ENCODE measurements around the gene SMIM5. TPM values are rescaled to one million over a fixed set of nuclear protein-coding genes. Genes with fewer than 3 reads are reported as not detected.

SMIM5 gene
- total RNA-seq, 1 donor from 2014 or later = 1.7 TPM

GRCh38 chr17:75665981-75666380, 32.7 kb downstream of the SMIM5 start:
- TF ChIP-seq, protein P1, sequence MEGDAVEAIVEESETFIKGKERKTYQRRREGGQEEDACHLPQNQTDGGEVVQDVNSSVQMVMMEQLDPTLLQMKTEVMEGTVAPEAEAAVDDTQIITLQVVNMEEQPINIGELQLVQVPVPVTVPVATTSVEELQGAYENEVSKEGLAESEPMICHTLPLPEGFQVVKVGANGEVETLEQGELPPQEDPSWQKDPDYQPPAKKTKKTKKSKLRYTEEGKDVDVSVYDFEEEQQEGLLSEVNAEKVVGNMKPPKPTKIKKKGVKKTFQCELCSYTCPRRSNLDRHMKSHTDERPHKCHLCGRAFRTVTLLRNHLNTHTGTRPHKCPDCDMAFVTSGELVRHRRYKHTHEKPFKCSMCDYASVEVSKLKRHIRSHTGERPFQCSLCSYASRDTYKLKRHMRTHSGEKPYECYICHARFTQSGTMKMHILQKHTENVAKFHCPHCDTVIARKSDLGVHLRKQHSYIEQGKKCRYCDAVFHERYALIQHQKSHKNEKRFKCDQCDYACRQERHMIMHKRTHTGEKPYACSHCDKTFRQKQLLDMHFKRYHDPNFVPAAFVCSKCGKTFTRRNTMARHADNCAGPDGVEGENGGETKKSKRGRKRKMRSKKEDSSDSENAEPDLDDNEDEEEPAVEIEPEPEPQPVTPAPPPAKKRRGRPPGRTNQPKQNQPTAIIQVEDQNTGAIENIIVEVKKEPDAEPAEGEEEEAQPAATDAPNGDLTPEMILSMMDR (IDR thresholded peaks at IDR 0.05; ENCODE audit: insufficient read depth, low read length, poor library complexity, severe bottlenecking) = no peak
- H3K36me3 ChIP-seq (ENCODE audit: control insufficient read depth, insufficient read depth, low read length) = no peaks in the 10 kb centered on the region
- H3K4me3 ChIP-seq (ENCODE audit: low read depth, low read length) = peak overlapping the region; percentile 91
- no peak for DNase-seq (ENCODE audit: low read depth)
- H3K27me3 ChIP-seq (ENCODE audit: control insufficient read depth, insufficient read depth, low read length) = no peaks in the 10 kb centered on the region

DNA sequence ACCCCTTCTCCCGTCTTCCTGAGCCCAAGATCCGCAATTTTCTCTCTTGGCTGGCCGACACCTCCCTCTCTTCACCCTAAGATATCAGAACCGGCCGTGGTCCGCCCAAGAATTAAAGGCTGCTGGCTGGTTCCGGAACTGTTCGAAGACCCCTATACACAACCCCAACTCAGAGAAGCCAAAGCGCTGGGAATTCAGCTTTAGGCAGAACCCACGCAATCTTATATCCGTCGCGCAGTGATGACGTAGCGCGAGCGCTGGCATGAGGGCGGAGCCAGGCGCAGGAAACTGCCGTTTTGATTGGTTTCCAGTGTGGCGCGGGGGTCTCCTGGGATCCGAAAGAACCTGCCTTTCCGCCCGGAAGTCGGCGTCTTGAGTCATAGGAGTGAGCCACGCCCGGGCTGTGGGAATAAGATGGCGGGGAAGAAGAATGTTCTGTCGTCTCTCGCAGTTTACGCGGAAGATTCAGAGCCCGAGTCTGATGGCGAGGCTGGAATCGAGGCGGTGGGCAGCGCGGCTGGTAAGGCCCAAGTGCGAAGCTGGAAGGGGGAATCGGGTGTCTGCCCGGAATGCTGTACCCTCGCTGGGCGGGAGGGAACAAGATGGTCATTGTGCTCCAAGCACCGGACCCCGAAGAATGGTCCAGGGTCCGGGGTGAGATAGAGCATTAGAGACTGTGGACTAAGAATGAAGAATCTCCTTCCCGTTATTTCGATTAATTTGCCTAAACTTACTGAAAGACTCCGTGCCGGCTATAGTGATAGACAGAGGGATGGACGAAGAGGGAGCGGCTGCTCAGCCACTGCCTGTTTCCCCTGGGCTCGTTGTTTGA, 33.9 kb downstream of the SMIM5 start, which contains the start of the genes RECQL5 and SAP30BP:
Gene RECQL5, minus strand, starts transcription at position 196 of the 832 bp plus-strand sequence. CDS start 597 bp downstream, outside the sequence.
Gene SAP30BP, plus strand, starts transcription at position 380 of the 832 bp plus-strand sequence. Its CDS starts 35 bp downstream, at position 415.
- DNase-seq (ENCODE audit: low read depth) = peak; percentile 85
- TF ChIP-seq, protein P1 (IDR thresholded peaks at IDR 0.05; ENCODE audit: insufficient read depth, low read length, poor library complexity, severe bottlenecking) = no peak
- no peaks in the 10 kb centered on the region for H3K36me3 ChIP-seq (ENCODE audit: control insufficient read depth, insufficient read depth, low read length)
- no peaks in the 10 kb centered on the region for H3K27me3 ChIP-seq (ENCODE audit: control insufficient read depth, insufficient read depth, low read length)
- peak within 1 kb of the TSS; percentile 91 for H3K4me3 ChIP-seq (ENCODE audit: low read depth, low read length)

- Histone ChIP-seq H3K27me3 (ENCODE audit: control insufficient read depth, insufficient read depth, low read length) (no peaks in the 10 kb centered on the region), H3K36me3 (ENCODE audit: control insufficient read depth, insufficient read depth, low read length) (no peaks in the 10 kb centered on the region), H3K4me3 (ENCODE audit: low read depth, low read length) (peak overlapping the region; percentile 91)
- TF ChIP-seq, protein P1 (IDR thresholded peaks at IDR 0.05; ENCODE audit: insufficient read depth, low read length, poor library complexity, severe bottlenecking) = no peak
- no peak for DNase-seq (ENCODE audit: low read depth)
Observed at GRCh38 chr17:75667825-75668224, 34.6 kb downstream of the SMIM5 start.

DNA sequence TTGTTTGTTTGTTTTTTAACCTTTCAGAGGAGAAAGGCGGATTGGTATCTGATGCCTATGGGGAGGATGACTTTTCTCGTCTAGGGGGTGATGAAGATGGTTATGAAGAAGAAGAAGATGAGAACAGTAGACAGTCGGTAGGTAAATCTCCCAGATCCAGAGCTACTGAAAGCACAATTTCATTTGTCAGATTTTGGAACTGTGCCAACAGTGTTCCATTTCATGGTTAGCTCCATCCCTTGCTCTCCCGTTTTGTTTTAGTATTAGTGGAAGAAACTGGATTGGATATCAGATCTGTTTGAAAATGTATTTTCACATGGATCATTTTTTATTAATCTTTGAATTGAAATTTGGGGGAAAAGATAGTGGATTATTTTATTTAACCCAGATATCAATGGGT, 35.3 kb downstream of the SMIM5 start:
- TF ChIP-seq, protein P1 (IDR thresholded peaks at IDR 0.05; ENCODE audit: insufficient read depth, low read length, poor library complexity, severe bottlenecking) = no peak
- no peak for DNase-seq (ENCODE audit: low read depth)
- Histone ChIP-seq H3K27me3 (ENCODE audit: control insufficient read depth, insufficient read depth, low read length) (no peaks in the 10 kb centered on the region), H3K4me3 (ENCODE audit: low read depth, low read length) (no peak overlapping the region), H3K36me3 (ENCODE audit: control insufficient read depth, insufficient read depth, low read length) (no peaks in the 10 kb centered on the region)

DNA sequence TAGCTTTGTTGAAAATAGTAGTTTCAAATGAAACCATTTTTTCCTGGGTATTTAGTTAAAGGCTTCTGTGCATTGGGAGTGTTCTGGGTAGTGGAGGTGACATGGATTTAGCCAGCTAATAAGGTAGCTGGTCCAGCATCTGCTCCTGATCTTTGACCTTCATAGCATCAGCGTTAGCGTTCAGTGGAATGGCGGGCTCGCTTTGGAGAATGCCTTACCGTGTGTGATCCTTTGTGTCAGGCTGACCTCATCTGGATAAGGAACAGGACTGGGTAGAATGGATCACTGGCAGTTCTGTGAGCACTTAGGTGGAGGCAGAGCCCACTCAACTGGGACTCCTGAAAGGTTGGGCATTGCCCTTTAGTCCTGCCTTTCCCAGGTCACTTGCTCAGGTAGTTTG, 37.6 kb downstream of the SMIM5 start:
- no peaks in the 10 kb centered on the region for H3K27me3 ChIP-seq (ENCODE audit: control insufficient read depth, insufficient read depth, low read length)
- no peak for DNase-seq (ENCODE audit: low read depth)
- H3K4me3 ChIP-seq (ENCODE audit: low read depth, low read length) = no peak overlapping the region
- no peaks in the 10 kb centered on the region for H3K36me3 ChIP-seq (ENCODE audit: control insufficient read depth, insufficient read depth, low read length)
- TF ChIP-seq, protein P1 (IDR thresholded peaks at IDR 0.05; ENCODE audit: insufficient read depth, low read length, poor library complexity, severe bottlenecking) = no peak

All from kidney epithelial cell (primary cell).